Measurements from ENCODE around the gene LTA4H. TPM values are rescaled to one million over a fixed set of nuclear protein-coding genes. Genes with fewer than 3 reads are reported as not detected.
A peak's percentile ranks its signal among the peaks of the same experiment; 100 is the strongest.

Gene LTA4H
- total RNA-seq, 4 donors from 2014 or later: 52.9 to 121 (median 70.9) TPM

DNA sequence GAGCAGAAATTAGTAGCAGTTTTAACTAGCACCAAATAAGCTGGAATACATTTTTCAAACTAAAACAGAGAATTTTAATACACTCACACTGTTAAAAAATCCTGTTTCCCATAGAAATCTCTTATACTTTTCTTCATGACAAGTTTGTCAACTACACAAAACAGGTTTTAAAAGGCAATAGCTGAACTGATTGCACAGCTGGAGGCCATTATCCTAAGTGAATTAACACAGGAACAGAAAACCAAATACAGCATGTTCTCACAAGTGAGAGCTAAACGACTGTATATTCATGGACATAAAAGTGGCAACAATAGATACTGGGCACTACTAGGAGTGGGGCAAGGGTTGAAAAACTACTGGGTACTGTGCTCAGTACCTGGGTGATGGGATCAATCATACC lies 27.7 kb downstream of the LTA4H start:
- intact Hi-C loops (cut with DNase I; ENCODE audit: low total_unique reads): no loop called here
- Histone ChIP-seq H3K36me3 (no peaks in the 10 kb centered on the region), H3K27ac (no peak overlapping the region), H3K27me3 (no peaks in the 10 kb centered on the region), H3K4me1 (no peaks in the 10 kb centered on the region), H3K4me3 (no peak overlapping the region), H3K9me3 (no peaks in the 10 kb centered on the region)
- DNase-seq: no peak
- TF ChIP-seq, protein P1, sequence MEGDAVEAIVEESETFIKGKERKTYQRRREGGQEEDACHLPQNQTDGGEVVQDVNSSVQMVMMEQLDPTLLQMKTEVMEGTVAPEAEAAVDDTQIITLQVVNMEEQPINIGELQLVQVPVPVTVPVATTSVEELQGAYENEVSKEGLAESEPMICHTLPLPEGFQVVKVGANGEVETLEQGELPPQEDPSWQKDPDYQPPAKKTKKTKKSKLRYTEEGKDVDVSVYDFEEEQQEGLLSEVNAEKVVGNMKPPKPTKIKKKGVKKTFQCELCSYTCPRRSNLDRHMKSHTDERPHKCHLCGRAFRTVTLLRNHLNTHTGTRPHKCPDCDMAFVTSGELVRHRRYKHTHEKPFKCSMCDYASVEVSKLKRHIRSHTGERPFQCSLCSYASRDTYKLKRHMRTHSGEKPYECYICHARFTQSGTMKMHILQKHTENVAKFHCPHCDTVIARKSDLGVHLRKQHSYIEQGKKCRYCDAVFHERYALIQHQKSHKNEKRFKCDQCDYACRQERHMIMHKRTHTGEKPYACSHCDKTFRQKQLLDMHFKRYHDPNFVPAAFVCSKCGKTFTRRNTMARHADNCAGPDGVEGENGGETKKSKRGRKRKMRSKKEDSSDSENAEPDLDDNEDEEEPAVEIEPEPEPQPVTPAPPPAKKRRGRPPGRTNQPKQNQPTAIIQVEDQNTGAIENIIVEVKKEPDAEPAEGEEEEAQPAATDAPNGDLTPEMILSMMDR (IDR thresholded peaks at IDR 0.05): no peak
- no peak for TF ChIP-seq POLR2A (IDR thresholded peaks at IDR 0.05)

DNA sequence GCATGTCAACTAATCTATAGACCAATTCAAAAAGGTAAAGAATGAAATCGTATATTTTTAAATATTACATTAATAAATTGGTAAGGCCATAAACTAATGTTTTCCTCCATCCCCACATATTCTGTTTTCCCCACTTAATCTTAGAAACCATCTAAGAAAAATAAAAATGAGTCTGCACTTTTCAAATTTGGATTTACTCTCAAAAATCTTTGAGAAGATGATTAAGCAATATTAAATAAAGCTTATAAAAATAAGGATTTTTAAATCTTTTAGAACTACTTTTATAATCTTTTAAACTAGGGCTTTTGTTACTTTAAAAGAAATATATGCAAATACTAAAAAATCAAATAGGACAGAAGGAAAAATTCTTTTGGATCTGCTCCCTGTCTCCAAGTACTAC lies 28.7 kb downstream of the LTA4H start:
- no peak overlapping the region for H3K27ac ChIP-seq
- no peaks in the 10 kb centered on the region for H3K4me1 ChIP-seq
- TF ChIP-seq, protein P1 (IDR thresholded peaks at IDR 0.05): no peak
- TF ChIP-seq POLR2A (IDR thresholded peaks at IDR 0.05): no peak
- H3K27me3 ChIP-seq: no peaks in the 10 kb centered on the region
- no peak overlapping the region for H3K4me3 ChIP-seq
- DNase-seq: no peak
- H3K36me3 ChIP-seq: no peaks in the 10 kb centered on the region
- no peaks in the 10 kb centered on the region for H3K9me3 ChIP-seq
- intact Hi-C loops (cut with DNase I; ENCODE audit: low total_unique reads): no loop called here

DNA sequence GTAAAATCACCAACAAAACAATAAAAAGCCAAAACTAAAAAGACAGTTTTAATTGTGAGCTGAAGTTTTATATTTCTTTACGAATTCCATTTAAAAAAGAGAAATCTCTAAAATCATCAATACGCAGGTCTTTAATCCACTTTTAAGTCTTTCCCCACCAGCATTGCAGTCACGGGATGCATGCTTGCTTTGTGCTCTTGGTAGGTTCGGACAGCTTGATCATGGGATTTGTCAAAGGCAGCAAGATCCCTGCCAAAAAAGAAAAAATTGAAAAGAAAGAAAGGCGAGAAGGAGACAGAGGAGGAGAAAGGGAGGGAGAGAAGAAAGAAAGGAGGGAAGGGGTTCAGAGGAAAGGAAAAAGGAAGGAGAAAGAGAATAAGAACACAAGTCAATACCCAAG lies 34.5 kb downstream of the LTA4H start:
- intact Hi-C loops (cut with DNase I; ENCODE audit: low total_unique reads): no loop called here
- no peak for DNase-seq
- H3K27ac ChIP-seq: no peak overlapping the region
- H3K27me3 ChIP-seq: no peaks in the 10 kb centered on the region
- no peaks in the 10 kb centered on the region for H3K36me3 ChIP-seq
- no peak overlapping the region for H3K4me3 ChIP-seq
- no peaks in the 10 kb centered on the region for H3K9me3 ChIP-seq
- TF ChIP-seq POLR2A (IDR thresholded peaks at IDR 0.05): no peak
- TF ChIP-seq, protein P1 (IDR thresholded peaks at IDR 0.05): no peak
- no peaks in the 10 kb centered on the region for H3K4me1 ChIP-seq

DNA sequence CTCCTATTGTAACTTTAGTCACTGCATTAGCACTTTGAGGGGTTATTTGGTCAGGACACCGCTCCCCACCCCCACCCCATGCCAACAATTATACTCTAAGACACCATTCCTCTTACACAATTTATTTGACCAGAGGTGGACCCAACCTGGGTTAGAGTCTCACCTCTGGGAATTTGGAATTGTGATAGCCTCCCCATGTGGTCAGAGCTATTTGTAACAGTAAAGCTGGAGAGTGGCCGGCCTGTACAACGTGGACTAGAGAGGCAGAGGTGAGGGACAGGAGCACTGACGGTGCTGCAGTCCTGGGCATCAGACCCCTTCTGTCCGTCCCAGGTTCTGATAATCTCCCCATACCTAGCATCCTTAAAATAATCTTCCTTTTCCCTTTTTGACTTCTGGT lies 35.9 kb downstream of the LTA4H start:
- Histone ChIP-seq H3K4me3 (no peak overlapping the region), H3K27me3 (no peaks in the 10 kb centered on the region), H3K27ac (no peak overlapping the region), H3K9me3 (no peaks in the 10 kb centered on the region), H3K4me1 (no peaks in the 10 kb centered on the region), H3K36me3 (no peaks in the 10 kb centered on the region)
- no peak for TF ChIP-seq POLR2A (IDR thresholded peaks at IDR 0.05)
- TF ChIP-seq, protein P1 (IDR thresholded peaks at IDR 0.05): no peak
- DNase-seq: no peak
- intact Hi-C loops (cut with DNase I; ENCODE audit: low total_unique reads): no loop called here

DNA sequence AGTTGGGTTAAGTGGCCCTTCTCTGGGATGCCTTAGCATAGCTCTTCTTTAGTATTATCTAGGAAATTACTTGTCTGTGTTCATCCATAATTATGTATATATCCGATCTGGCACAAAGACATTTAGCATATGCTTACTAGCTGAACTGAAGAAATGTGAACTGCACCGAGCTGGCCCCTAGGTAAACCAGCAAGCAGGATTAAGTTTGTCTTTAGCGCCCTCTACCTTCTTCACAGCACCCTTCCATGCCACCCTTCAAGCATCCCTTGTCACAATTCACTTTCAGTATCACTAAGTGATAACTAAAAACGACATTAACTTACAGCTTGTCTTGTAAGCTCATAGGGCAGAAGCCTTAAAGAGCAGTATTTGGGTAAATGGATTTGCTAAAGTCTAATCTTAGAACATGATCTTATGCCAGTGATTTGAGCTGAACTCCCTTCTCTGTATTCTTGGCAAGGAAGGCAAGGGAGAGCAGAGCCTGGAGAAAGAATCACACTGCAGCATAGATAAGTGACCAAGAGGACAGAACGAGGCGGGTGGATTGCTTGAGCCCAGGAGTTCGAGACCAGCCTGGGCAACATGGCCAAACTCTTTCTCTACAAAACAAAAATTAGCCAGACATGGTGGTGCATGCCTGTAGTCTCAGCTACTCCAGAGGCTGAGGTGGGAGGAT lies 36.6 kb downstream of the LTA4H start:
- no peak for TF ChIP-seq POLR2A (IDR thresholded peaks at IDR 0.05)
- TF ChIP-seq, protein P1 (IDR thresholded peaks at IDR 0.05): peak; percentile 38 to 60 (median 56)
- no peak for DNase-seq
- no peaks in the 10 kb centered on the region for H3K9me3 ChIP-seq
- no peaks in the 10 kb centered on the region for H3K27me3 ChIP-seq
- intact Hi-C loops (cut with DNase I; ENCODE audit: low total_unique reads): no loop called here
- H3K4me3 ChIP-seq: no peak overlapping the region
- H3K4me1 ChIP-seq: no peaks in the 10 kb centered on the region
- H3K36me3 ChIP-seq: no peaks in the 10 kb centered on the region
- no peak overlapping the region for H3K27ac ChIP-seq
